Measurements from ENCODE around the gene NWD2.
"Not testable (repeated sequence)": the region's sequence is repeated elsewhere in the genome, so short reads cannot be mapped to it uniquely, and the experiment has no call there.

Gene NWD2, protein sequence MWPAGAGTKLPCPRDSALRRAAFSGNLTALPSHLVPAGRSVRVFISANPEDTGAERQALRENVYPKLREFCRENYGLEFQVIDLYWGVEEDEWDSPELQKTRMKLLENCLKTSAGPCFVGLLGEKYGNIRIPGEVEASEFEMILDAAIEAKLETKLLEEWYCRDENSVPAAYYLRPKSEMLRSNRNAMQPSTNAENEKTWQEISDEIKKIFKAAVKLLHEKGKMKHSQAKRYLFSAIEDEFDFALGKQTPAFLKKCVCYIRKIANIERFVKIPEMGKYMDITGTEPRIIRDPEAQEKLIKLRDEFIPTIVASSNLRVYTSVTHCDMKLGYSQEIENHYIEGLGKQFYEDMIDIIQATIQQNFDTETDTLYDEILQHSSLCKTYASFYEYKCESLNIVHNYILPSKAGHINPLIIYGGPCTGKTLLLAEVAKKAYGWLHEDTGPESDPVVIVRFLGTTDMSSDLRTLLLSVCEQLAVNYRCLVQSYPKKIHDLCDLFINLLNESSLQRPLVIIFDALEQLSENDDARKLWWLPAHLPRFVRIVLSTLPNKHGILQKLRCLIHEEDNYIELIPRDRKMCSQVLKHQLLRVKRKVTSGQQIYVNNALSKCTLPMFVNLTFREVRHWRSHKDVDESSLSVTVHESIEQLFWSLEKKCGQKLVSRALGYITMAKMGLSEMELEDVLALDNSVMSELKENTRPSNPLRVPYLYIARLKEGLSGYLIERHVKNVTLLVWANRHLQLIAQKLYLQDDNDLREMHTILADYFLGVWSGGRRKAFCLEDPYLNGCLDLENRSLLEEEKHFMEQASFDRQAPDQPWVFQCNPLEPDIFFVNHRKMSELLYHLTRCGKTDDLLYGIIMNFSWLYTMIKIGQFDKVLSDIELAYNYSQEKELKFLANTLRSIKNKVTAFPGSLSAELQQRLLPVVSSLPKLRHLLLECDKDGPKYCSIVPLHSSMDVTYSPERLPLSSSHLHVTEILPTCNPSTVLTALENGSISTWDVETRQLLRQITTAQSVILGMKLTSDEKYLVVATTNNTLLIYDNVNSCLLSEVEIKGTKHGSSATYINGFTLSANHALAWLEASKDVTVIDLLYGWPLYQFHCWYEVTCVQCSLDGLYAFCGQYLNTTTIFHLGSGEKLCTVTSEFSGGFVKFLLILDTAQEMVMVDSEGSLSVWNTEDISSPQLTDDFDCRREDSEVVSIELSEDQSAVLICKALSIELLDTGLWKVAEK (N-terminal part only)

DNA sequence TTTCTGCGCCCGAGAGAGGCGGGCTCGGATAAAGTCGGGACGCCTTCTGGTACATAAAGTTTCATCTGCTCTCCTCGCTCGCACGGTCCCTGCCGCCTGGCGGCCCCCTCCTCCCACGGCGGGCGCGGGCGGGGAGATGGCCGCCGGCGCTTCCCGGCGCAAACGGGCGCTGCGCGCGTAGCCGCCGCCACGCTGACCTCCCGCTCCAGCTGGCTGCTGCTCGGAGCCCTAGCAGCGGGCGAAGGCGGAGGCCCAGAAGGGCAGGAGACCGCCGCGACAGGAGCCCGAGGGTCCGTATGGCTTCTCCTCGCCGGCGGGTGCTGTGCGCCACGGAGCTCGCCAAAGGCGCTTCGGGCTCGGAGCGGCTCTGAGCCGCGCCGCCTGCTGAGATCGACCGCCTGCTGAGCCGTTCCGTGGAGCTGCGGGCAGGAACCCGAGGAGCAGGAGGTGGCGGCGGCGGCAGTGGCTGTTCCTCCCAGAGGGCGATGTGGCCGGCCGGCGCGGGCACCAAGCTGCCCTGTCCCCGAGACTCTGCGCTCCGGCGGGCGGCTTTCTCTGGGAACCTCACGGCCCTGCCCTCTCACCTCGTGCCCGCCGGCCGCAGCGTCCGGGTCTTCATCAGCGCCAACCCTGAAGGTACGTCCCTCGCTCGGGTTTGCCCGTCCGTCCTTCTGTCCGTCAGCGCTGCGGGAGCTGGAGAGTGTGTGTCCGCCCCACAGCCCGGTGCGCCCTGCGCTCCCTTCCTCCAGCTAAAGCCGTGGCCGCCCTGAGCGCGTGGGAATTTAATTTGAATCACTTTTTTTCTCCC is at the start of gene NWD2:
Gene NWD2, plus strand, starts transcription at position 161 of the 808 bp plus-strand sequence. Its CDS starts 325 bp downstream, at position 486.
- DNase-seq = no peak

DNA sequence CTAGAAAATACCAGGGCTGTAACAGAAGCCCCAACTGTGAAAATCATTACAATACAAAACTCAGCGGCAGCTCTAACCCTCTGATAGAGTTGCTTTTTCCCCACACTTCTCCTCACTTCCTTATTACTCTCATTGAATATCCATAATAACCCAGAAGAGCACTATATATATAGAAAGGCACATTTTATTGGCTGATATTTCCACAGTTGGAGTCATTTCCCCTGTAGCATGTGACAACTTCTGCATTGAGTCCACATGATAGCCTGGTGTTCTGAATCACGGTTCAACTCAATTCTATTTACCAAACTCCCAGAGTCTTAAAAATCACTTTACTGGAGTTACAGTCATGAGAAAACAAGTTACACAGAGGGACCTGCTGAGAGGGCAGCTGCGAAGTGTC is 46.6 kb upstream of the NWD2 start:
- DNase-seq = no peak

- not testable (repeated sequence) for DNase-seq
These were observed 39.8 kb upstream of the NWD2 start for GRCh38 chr4:37204740-37205139.

- DNase-seq = no peak
These were observed 28.3 kb upstream of the NWD2 start for GRCh38 chr4:37216209-37216608.

- no peak for DNase-seq
These were observed 25.3 kb upstream of the NWD2 start for GRCh38 chr4:37219242-37219641.

DNA sequence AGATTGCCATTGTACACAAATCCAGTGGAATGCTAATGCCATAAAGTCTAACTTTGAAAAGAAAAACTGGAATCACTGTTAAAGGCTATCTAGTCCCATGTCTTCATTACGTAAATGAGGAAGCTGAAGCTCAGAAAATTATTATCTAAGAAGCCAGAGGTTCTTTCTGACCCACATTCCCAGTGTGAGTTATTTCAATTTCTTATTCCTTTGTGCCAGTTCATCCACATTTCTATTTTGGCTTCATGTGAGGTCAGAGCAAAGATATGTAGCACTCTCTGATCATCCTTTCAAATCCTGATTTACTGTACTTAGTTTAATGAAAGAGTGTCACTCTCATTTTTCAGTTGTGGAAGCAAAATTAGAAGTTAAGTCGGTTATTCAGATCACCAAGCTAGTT is 24.6 kb upstream of the NWD2 start:
- DNase-seq = no peak

DNA sequence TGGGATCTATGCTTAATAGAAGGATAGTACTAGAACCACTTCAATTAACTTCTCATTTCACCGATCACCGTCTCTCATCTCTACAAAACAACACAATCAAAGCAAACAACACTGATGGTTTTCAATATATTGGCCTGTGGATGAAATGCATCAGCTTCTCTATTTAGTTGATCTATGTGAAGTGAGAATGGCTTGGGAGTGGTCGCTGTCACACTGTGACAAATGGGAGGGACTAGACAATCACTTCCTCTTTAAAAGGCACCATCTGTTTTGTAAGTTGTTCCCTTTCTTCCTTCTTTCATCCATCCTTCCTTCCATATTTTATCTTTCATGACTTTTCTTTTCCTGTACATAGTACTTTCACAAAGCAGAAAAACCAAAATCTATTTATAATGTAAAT is 23.9 kb upstream of the NWD2 start:
- no peak for DNase-seq

DNA sequence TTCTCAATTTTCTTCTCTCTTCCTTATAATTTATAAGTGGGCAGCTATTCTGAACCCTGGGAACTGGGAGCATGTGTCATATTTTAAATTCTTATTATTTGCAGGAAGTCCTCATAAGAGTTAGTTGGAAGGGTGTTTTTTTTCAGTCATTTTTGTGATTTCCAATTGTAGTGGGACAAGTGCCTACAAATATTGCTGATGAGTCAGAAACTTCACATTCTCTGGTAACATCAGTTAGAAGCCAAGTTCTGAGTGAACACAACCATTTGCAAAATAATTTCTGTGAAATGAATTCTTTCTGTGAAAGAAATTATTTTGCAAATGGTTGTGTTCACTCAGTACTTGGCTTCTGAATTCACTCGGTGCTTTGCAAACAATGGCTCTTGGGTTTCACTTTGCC is 20.8 kb upstream of the NWD2 start:
- no peak for DNase-seq

GRCh38 chr4:37224854-37225253 is 19.7 kb upstream of the NWD2 start:
- DNase-seq = no peak

- no peak for DNase-seq
These were observed 18.8 kb upstream of the NWD2 start for GRCh38 chr4:37225778-37226177.

GRCh38 chr4:37232315-37232714 is 12.2 kb upstream of the NWD2 start:
- DNase-seq = no peak

GRCh38 chr4:37236165-37236564 is 8.4 kb upstream of the NWD2 start:
- DNase-seq = no peak

- no peak for DNase-seq
These were observed 2.9 kb upstream of the NWD2 start for GRCh38 chr4:37241647-37242046.

DNA sequence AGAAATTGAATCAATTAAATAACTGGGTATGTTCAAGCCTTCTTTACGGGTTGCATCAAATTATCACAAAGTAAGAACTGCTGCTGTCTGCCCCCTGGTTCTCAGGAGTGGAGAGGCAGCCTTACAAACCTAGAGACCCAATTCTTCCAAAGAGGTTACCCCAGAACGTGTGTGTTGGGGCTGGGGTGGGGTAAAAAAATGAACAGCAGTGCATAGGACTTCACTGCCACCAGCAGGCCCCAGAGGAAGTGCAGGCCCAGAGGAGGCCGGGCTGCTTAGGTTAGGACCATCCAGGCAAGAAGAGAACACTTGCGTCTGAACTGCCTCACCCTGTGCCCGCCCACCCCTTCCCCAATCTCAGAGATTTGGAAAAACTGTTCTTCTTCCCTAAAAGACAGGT is 1.5 kb upstream of the NWD2 start:
- DNase-seq = no peak

- no peak for DNase-seq
These were observed 591 bp upstream of the NWD2 start for GRCh38 chr4:37243722-37244582.

- no peak for DNase-seq
These were observed 930 bp downstream of the NWD2 start for GRCh38 chr4:37245391-37245954.

GRCh38 chr4:37246891-37247290 is 2.3 kb downstream of the NWD2 start:
- DNase-seq = no peak

DNA sequence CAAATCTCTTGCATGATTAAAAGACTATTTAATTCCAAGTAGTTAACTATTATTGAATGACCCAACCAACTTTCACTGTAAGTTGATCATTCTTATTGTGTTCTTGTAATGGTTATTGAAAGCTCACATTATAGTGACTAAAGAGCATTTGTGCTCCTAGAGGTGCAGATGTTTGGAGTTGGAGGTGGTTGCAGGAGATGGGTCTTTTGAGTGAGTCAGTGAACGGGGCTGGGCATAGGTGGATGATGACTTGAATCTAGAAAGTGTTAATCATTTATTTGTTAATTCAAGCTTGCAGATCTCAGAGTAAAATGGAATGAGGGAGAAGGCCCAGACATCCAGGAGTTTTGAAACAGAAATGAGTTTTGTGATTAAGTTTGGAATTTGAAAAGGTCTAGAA is 13.7 kb downstream of the NWD2 start:
- DNase-seq = no peak

DNA sequence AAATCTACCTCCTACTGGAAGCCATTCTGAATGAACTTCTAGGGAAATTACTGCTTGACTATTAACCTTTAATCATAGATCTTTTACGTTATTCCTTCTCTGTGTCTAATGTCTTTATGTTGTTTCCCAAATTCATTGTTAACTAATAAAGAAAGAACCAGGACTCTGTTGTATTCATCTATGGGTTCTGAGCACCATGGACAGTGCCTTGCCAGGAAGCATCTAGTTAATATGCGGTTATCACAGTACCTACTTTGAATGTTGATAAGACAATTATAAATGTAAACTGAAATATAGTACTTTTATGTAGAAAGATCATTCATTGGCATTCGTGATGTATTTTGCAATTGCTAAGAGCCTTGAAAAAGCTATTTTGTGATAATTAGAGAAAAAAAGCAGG is 23.8 kb downstream of the NWD2 start:
- no peak for DNase-seq

DNA sequence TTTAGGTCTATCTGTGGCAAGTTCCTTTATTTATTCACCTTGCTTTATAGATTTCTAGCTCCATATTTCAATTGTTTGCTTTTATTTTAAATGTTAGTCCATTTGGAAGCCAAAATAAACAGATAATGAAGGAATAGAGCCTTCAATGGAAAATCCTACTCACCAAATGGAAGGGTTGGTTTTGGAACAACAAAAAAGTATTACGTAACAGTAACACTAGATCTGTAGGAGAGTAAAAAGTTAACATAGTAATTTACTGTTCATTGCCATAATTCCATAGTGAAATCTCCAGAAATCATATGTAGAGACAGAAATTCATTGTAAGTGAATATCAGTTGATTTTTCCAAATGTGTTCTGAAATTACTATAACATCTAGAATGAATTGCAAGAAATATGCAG is 34.6 kb downstream of the NWD2 start:
- DNase-seq = no peak
